ENCODE results near the gene IL10. TPM values are rescaled to one million over a fixed set of nuclear protein-coding genes. Genes with fewer than 3 reads are reported as not detected.

The IL10 gene
- polyA plus RNA-seq, 1 donor (not counting 4 experiments of a cell fraction or from before 2014, with no cell fraction given) = not detected

DNA sequence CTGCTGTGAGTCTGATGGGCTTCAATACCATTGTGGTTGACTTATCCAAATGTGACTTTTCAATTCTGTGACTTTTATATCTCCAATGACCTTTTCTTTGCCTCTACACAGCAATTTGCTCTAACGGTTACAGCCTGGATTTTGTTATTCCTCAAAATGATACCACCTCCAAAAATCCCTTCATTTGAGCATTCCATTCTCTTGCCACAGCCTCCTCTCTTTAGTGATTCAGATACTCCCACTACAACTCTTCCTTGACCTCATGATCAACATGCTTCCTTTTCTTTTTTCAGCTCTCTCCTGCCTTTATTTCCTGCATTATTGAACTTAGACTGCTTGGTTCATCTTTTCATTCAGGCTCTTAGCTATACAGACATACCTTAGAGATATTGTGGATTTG is 18.3 kb downstream of the IL10 start:
- Histone ChIP-seq H3K9me3 (ENCODE audit: control insufficient read depth, low read depth, low read length) (no peaks in the 10 kb centered on the region), H4K20me1 (ENCODE audit: control insufficient read depth, extremely low read depth, insufficient read depth, low read length) (no peaks in the 10 kb centered on the region), H2AFZ (ENCODE audit: control insufficient read depth, low read length) (no peak overlapping the region), H3K79me2 (ENCODE audit: control insufficient read depth, insufficient read depth, low read length) (no peaks in the 10 kb centered on the region), H3K27me3 (ENCODE audit: control insufficient read depth, extremely low read depth, insufficient read depth, low read length) (peaks cover 12% of the 10 kb centered on the region), H3K9me1 (ENCODE audit: control insufficient read depth, extremely low read depth, insufficient read depth, low read length) (no peaks in the 10 kb centered on the region), H3K27ac (ENCODE audit: control insufficient read depth, insufficient read depth, low read length) (no peak overlapping the region), H3K4me1 (ENCODE audit: control insufficient read depth, extremely low read depth, insufficient read depth, low read length) (no peaks in the 10 kb centered on the region), H3K9ac (ENCODE audit: control insufficient read depth, extremely low read depth, insufficient read depth, low read length) (no peak overlapping the region), H3K36me3 (ENCODE audit: control insufficient read depth in 2 of 2, extremely low read depth in 1 of 2, insufficient read depth in 2 of 2, low read length in 2 of 2) (no peaks in the 10 kb centered on the region), H3K4me3 (ENCODE audit: control insufficient read depth in 2 of 3, extremely low read depth in 1 of 3, insufficient read depth in 2 of 3, low read depth in 1 of 3, low read length in 3 of 3) (no peak overlapping the region), H3K4me2 (ENCODE audit: control insufficient read depth, extremely low read depth, insufficient read depth, low read depth, low read length) (no peak overlapping the region)
- dilution Hi-C loops (cut with MboI; ENCODE audit: extremely low pct_ligation_motif_present, low sequenced_read_pairs) = loop anchor here (25.0 kb wide), 1 partner anchor 233 kb away; no protein-coding TSS in a partner anchor
- FAIRE-seq = no peak
- DNase-seq (ENCODE audit: low read depth, low spot score) = no peak
- TF ChIP-seq, protein P1, sequence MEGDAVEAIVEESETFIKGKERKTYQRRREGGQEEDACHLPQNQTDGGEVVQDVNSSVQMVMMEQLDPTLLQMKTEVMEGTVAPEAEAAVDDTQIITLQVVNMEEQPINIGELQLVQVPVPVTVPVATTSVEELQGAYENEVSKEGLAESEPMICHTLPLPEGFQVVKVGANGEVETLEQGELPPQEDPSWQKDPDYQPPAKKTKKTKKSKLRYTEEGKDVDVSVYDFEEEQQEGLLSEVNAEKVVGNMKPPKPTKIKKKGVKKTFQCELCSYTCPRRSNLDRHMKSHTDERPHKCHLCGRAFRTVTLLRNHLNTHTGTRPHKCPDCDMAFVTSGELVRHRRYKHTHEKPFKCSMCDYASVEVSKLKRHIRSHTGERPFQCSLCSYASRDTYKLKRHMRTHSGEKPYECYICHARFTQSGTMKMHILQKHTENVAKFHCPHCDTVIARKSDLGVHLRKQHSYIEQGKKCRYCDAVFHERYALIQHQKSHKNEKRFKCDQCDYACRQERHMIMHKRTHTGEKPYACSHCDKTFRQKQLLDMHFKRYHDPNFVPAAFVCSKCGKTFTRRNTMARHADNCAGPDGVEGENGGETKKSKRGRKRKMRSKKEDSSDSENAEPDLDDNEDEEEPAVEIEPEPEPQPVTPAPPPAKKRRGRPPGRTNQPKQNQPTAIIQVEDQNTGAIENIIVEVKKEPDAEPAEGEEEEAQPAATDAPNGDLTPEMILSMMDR (optimal IDR thresholded peaks at IDR 0.05 in 1 of 3, IDR thresholded peaks at IDR 0.05 in 1 of 3, conservative IDR thresholded peaks at IDR 0.05 in 1 of 3; ENCODE audit: extremely low read depth in 1 of 3, insufficient read depth in 2 of 3, low read length in 3 of 3) = no peak
- no peak for TF ChIP-seq EZH2 (IDR thresholded peaks at IDR 0.05; ENCODE audit: low read length)

DNA sequence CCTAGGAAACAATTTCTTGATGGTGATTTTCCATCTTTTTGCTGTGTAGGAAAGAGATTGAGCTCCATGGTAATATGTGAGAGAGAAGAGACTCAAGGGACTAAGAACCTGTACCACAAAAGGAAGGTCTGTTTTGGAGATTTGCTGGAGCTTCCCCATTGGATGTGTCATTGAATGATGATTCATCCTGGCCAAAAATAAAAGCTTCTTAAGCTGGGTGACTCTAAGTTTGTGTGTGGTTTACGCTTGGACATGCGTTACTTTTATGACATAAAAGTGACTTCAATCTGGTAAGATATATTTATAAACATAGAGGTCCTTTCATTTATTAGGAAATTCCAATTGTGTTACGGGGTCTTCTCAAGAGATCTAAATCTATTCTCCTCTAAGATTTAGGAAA is 19.2 kb downstream of the IL10 start:
- H3K4me3 ChIP-seq (ENCODE audit: control insufficient read depth in 2 of 3, extremely low read depth in 1 of 3, insufficient read depth in 2 of 3, low read depth in 1 of 3, low read length in 3 of 3) = no peak overlapping the region
- no peaks in the 10 kb centered on the region for H4K20me1 ChIP-seq (ENCODE audit: control insufficient read depth, extremely low read depth, insufficient read depth, low read length)
- no peaks in the 10 kb centered on the region for H3K36me3 ChIP-seq (ENCODE audit: control insufficient read depth in 2 of 2, extremely low read depth in 1 of 2, insufficient read depth in 2 of 2, low read length in 2 of 2)
- no peaks in the 10 kb centered on the region for H3K4me1 ChIP-seq (ENCODE audit: control insufficient read depth, extremely low read depth, insufficient read depth, low read length)
- H3K79me2 ChIP-seq (ENCODE audit: control insufficient read depth, insufficient read depth, low read length) = no peaks in the 10 kb centered on the region
- H3K4me2 ChIP-seq (ENCODE audit: control insufficient read depth, extremely low read depth, insufficient read depth, low read depth, low read length) = no peak overlapping the region
- dilution Hi-C loops (cut with MboI; ENCODE audit: extremely low pct_ligation_motif_present, low sequenced_read_pairs) = loop anchor here (25.0 kb wide), 1 partner anchor 234 kb away; no protein-coding TSS in a partner anchor
- FAIRE-seq = no peak
- H2AFZ ChIP-seq (ENCODE audit: control insufficient read depth, low read length) = no peak overlapping the region
- no peak for TF ChIP-seq EZH2 (IDR thresholded peaks at IDR 0.05; ENCODE audit: low read length)
- TF ChIP-seq, protein P1 (optimal IDR thresholded peaks at IDR 0.05 in 1 of 3, IDR thresholded peaks at IDR 0.05 in 1 of 3, conservative IDR thresholded peaks at IDR 0.05 in 1 of 3; ENCODE audit: extremely low read depth in 1 of 3, insufficient read depth in 2 of 3, low read length in 3 of 3) = no peak
- H3K27me3 ChIP-seq (ENCODE audit: control insufficient read depth, extremely low read depth, insufficient read depth, low read length) = peaks cover 5% of the 10 kb centered on the region
- no peaks in the 10 kb centered on the region for H3K9me3 ChIP-seq (ENCODE audit: control insufficient read depth, low read depth, low read length)
- DNase-seq (ENCODE audit: low read depth, low spot score) = no peak
- no peak overlapping the region for H3K27ac ChIP-seq (ENCODE audit: control insufficient read depth, insufficient read depth, low read length)
- H3K9me1 ChIP-seq (ENCODE audit: control insufficient read depth, extremely low read depth, insufficient read depth, low read length) = no peaks in the 10 kb centered on the region
- no peak overlapping the region for H3K9ac ChIP-seq (ENCODE audit: control insufficient read depth, extremely low read depth, insufficient read depth, low read length)

All from keratinocyte (primary cell).